HG02588 (cell line): ENCODE data around the gene CD44.
A peak's percentile ranks its signal among the peaks of the same experiment; 100 is the strongest.
"Not testable (repeated sequence)": the region's sequence is repeated elsewhere in the genome, so short reads cannot be mapped to it uniquely, and the experiment has no call there.

Experiments
- ATAC-seq: cut with Tn5 transposase; IDR thresholded peaks from one replicate; pipeline ENCODE4 v1.9.1; 2021; ENCODE audit warnings: mild to moderate bottlenecking, moderate library complexity; ENCODE audit not compliant: unreplicated experiment

The CD44 gene

DNA sequence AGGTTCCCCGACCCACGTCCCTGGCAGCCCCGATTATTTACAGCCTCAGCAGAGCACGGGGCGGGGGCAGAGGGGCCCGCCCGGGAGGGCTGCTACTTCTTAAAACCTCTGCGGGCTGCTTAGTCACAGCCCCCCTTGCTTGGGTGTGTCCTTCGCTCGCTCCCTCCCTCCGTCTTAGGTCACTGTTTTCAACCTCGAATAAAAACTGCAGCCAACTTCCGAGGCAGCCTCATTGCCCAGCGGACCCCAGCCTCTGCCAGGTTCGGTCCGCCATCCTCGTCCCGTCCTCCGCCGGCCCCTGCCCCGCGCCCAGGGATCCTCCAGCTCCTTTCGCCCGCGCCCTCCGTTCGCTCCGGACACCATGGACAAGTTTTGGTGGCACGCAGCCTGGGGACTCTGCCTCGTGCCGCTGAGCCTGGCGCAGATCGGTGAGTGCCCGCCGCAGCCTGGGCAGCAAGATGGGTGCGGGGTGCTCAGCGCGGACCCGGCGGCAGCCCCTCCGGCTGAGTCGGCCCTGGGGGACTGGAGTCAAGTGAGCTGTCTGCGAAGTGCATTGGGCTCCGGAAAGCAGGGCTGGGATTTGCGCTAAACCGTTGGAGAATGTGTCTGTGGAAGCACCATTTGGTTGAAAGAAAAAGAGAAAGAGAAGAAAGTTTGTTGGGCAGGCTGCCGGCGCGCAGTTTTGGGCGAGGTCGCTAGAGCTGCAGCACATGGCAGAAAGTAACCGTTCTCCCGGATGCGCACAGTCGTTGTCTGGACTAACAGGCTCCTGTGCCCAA is at the start of gene CD44:
CD44 (plus strand) TSS at position 229 of the 779 bp plus-strand sequence; CDS start at position 362, 133 bp downstream.
- ATAC-seq = peak; percentile 33

DNA sequence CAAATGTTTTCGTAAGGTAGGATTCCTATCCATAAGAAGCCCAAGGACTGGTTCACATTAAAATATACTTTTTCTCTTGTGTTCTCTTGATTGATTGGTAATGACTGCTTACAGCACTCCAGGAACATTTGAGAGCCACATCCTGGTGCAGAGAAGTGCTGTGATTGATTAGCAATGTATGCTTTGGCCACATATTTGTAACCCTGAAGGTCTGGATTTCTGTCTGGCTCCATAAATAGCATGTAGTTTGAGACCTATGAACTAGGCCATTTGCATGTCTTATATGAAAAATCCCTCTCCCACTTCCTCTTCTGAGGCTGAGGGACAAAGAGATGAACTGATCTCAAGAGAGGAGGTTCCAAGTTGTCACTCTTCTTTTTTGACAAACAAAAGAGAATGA is 49.3 kb upstream of the CD44 start:
- ATAC-seq = peak; percentile 78

DNA sequence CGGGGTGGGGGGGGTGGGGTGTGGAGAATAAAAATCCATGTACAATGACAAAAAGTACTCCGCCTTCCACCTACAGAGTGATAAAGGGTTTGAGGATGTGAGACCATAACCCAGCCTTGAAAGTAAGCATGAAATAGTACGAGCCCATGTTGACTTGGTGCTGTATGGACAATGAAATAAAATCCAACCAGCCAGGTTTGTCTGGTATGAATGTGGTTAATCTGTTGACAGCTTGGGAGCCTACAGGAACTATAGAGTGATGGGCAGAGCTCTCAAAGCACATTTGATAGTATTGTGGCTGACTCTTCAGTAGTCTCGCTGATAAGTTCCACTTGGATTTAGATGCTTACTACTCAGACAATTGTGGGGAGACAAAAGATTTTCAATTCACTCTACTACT is 48.8 kb upstream of the CD44 start:
- peak; percentile 2 for ATAC-seq

DNA sequence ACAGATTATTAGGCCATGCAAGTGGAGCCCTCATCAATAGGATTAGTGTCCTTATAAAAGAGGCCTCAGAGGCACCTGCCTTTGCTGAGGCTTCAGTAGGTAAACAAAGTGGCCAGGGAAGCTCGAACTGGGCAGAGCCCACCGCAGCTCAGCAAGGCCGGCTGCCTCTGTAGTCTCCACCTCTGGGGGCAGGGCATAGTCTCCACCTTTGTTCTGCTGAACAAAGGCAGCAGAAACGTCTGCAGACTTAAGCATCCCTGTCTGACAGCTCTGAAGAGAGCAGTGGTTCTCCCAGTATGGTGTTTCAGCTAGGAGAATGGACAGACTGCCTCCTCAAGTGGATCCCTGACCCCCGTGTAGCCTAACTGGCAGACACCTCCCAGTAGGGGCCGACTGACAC is 48.0 kb upstream of the CD44 start:
- not testable (repeated sequence) for ATAC-seq

DNA sequence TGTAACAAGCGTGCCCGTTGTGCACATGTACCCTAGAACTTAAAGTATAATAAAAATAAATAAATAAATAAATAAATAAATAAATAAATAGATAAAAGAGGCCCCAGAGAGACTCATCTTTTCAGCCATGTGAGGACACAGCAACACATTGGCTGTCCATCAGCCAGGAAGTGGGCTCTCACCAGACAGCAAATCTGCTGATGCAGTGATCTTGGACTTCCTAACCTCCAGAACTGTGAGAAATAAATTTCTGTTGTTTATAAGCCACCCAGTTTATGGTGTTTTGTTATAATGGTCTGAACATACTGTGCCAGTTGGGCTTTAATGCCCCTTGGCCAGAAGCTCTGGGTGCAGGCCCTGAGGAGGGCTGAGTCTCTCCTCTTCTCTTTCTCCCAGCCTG is 42.2 kb upstream of the CD44 start:
- no peak for ATAC-seq

DNA sequence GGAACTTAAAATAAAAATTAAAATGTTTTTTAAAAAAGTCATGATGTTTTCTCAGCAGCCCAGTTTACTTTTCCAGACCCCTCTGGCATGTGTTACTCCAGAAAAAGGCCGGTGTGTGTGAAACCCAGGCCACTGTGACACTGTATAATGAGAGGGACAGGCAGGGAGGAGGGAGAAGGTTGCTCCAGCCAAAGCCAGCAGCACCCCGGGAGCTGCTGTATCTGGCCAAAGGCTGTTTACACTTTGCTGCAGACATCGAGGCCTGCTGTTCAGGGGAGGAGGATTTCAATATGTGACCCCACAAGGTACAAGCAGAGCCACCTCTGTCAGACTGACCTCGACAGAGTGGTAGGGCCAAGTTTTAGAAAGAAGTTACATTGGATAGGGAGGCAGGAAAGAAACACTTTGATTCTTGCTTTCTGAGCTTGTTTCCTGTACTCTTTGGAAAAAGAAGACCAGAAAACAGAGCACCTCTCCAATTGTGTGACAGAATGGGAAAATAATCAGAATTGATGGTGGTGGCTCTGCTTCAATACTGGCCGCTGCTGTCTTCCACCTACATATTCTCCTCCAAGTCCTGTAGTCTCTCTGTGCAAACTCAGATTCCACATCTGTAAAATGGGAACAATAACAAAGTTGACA is 41.0 kb upstream of the CD44 start:
- ATAC-seq = no peak

DNA sequence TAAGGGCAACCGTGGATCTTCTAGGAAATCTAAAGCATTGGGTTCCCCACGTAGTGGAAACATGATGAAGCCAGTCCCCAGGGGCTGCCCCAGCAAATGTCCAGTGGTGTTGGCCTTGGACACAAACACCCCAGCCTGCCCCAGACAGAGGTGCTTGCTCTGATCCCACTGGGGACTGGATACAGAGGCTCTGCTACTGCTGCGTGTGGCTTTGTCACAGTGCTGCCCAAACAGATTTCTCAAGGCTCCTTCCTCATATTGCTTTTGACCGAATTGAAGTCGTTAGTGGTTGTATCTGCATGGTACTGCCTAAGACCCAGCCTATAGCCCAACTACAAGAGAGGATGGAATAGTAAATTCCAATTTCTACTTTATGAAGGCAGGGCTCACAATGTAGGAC is 40.1 kb upstream of the CD44 start:
- ATAC-seq = no peak

DNA sequence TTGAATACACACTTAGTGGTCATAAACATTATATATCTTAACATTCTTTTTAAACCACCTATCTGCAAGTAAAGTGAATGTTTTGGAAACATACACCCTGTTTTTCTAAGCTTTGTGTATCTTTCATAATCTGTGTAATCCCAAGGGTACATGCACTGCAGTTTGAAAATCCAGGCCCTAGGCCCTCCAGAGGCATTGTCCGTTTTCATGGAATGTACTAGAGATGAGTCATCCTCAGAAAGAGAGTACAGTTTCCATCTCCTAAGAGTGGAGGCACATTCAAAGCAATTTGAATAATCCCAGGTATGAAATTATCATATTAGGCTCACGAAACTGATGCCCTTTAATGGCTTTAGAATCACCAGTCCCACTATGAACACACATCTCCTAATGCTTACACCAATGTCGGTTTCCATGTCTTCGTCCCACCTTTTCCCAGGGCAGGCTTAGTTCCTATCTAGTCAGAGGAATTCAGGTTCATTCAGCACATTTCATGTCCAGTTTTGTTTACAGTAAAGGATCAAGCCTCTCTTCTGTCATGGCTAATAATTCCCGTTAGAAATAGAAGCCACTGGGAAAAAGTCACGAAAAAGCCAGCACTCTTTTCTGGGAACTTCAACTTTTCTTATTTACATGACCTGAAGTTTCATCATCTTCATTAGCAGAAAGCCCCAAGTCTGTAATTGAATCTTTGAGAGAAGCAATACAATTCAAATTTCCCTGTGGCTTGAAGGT is 39.5 kb upstream of the CD44 start:
- no peak for ATAC-seq

DNA sequence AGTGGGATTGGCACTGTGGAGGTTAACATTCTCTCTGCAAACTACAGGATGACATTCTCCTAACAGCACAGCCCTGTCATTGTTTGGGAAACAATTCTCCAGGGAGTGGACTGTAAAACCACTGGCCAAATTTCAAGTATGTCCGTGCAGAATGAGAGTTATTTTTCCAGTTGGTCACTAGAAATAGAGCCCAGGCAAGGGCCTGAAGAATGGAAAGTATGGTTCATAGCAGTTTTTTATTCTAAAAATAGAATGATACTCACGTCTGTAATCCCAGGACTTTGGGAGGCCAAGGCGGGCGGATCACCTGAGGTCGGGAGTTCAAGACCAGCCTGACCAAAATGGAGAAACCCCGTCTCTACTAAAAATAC is 39.0 kb upstream of the CD44 start:
- no peak for ATAC-seq

DNA sequence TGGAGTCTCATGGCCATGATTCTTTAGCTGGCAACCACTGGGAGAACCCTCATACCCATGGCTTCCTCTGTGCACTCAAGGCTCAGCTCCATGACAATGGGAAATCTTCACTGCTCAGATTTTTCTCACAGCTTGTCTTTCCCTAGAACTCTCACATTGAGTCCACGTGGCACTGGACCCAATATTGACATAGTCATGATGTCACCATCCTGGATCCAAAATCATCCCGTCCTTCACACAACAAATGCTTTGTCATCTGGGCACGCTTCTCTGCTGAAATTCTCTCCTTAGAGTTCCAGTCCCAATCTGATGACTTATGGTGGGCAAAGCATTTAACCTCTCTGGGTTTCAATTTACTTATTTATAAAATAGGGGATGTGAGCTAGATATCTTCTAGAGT is 37.7 kb upstream of the CD44 start:
- ATAC-seq = no peak

DNA sequence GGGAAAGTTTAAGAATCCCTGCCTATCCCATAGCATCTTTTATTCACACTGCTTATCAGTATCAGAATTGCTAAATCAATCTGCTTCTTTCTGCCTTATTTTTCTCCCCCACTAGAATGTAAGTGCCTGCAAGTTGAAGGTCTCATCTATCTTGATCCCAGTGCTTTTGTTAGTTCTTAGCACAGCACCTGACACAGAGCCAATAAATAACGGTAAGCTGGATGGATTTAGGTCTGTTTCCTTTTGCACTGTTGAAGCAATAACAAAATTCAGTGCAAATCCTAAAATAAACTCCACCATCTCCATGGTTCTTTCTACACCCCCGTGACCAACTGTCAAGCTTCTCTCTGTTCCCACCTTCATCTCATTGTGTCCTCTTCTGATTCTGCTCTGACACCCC is 36.7 kb upstream of the CD44 start:
- ATAC-seq = no peak

DNA sequence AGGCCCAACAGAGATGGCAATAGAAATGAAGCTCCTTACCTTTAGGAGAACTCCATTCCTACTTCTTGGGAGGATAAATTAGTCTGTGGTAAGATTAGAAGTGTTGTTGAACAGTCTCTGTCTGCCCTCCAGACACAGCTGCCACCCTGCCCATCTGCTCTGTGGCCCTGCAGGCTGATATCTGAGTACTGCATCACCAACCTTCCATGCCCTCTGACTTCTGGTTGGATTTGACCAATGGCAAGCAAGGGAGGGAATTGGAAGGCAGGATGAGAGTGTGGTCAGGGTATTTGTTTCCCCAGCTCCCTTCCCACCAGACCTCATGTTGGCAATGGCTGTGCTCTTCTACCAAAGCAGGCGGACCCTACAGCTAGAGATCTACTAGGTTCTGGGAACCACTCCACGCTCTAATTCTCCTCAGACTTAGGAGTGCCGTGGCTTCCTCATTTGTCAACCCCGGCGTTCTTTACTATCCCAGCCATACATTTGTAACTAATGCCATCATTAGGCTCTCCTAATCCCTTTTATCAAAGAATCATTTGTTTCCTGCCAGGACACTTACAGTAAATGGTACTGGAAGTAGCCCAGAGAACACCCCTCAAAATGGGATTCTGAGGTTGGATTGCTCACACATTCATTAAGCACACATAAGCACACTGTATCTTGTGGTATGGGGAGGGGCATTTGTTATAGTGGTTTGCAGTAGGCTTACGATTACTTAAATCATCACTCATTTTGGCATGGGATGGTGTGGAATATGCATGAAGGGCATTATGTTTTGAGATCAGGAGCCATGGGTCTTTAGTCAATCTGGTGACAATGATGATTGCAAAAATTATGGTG is 35.4 kb upstream of the CD44 start:
- ATAC-seq = no peak

DNA sequence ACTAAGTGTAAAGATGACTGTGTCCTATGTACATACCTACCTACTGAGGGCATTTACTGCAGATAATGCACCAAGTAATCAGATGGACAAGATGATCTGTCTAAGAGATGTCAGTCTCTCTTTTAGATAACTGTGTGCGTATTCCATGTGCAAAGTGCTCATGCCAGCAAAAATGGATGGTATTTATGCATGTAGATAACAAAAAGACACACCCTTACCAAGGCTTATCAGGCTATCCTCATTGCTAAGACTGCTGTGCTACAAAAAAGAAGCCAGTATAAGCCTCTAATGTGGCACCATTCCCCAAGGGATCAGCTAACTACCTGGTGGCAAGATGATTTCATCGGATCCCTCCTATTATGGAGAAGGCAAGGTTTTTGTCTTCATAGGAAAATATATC is 34.3 kb upstream of the CD44 start:
- no peak for ATAC-seq

DNA sequence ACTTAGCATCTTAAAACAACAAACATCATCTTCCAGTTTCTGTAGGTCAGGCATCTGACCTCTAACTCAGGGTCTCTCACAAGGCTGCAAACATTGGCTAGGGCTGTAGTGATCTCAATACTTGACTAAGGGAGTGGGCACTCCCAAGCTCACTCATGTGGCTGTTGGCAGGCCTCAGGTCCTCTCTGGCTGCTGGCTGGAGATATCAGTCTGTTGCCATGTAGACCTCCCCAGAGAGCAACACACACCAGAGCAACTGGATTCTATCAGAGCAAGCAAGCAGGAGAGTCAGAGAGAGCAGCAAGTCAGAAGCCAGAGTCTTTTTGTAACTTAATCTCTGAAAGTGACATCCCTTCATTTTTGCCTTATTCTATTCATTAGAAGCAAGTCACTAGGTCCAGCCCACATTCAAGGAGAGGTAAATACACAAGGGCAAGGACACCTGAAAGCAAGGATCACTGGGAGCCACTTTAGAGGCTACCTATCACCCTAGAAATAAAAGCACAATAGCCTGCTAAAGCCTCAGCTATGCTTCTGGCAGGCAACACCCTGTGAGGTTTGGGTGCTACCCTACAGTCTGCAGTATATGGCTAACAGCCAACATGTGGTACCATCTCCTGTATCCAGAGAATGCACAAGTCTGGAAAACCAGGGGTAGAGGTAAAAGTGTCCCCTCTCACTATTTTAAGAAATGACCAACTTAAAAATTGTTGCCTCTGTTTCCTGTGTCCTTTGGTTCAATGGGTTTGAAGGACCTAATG is 33.5 kb upstream of the CD44 start:
- ATAC-seq = no peak

DNA sequence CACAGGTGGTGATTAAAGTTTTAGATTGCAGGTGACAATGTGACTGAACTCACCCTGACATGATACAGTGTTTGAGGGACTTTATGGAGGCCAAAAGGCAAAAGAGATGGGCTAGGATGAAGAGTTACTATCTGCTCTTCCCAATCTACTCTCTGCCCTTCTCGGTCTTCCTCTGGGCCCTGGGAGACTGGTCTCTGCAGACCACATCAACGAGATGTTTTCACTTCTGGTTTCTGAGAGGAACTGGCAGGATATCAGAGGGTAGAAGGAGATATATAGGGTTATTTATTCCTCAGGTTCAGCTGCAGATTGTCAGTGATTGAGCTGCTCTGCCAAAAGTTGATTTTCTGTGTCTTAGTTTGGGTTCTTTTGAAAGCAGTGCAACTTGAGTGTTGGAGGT is 32.4 kb upstream of the CD44 start:
- ATAC-seq = peak; percentile 68

DNA sequence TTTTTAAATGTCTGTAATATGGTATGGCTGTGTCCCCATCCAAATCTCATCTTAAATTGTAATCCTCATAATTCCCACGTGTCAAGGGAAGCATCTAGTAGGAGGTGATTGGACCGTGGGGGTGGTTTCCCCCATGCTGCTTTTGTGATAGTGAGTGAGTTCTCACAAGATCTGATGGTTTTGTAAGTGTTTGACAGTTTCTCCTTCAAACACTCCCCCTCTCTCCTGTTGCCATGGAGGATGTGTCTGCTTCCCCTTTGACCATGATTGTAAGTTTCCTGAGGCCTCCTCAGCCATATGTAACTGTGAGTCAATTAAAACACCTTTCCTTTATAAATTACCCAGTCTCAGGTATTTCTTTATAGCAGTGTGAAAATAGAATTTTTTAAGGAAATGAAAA is 31.1 kb upstream of the CD44 start:
- ATAC-seq = no peak

DNA sequence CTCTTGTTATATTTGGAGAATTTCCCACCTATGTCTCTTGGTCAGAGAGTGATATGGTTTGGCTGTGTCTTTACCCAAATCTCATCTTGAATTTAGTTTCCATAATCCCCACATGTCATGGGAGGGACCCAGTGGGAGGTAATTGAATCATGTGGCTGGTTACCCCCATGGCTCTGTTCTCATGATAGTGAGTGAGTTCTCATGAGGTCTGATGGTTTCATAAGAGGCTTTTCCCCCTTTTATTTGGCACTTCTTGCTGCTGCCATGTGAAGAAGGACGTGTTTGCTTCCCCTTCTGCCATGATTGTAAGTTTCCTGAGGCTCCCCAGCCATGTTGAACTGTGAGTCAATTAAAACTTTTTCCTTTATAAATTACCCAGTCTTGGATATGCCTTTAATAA is 30.6 kb upstream of the CD44 start:
- ATAC-seq = not testable (repeated sequence)

DNA sequence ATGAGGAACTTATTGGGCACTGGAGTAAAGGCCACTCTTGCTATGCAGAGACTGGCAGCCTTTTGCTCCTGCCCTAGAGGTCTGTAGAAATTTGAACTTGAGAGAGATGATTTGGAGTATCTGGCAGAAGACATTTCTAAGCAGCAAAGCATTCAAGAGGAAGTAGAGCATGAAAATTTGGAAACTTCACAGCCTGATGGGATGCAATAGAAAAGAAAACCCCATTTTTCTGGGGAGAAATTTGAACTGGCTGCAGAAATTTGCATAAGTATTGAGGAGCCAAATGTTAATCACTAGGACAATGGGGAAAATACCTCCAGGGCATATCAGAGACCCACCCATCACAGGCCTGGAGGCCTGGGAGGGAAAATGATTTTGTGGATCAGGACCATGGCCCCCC is 29.9 kb upstream of the CD44 start:
- ATAC-seq = no peak

DNA sequence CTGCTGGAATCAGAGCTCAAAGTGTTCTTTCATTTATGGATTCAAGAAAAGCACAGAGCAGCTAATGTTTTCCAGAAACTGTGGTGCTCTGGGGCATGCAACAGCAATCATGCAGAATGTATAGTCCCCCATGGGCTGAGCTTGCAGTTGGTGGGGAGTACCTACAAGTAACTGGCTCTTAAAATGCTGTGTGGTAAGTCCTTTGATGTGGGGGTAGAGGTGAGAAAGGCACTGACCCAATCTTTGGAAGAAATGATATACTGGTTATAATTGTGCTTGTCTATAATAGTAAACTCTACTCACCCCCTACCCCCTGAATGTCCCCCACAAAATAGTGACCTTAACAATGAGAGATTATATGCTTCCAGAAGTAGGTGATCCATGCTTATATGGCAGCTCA is 29.1 kb upstream of the CD44 start:
- ATAC-seq = no peak
